ENCODE measurements around the gene FAM13C. TPM values are rescaled to one million over a fixed set of nuclear protein-coding genes. Genes with fewer than 3 reads are reported as not detected.

Gene FAM13C
- total RNA-seq, 1 donor from 2014 or later, result 5.1 TPM

DNA sequence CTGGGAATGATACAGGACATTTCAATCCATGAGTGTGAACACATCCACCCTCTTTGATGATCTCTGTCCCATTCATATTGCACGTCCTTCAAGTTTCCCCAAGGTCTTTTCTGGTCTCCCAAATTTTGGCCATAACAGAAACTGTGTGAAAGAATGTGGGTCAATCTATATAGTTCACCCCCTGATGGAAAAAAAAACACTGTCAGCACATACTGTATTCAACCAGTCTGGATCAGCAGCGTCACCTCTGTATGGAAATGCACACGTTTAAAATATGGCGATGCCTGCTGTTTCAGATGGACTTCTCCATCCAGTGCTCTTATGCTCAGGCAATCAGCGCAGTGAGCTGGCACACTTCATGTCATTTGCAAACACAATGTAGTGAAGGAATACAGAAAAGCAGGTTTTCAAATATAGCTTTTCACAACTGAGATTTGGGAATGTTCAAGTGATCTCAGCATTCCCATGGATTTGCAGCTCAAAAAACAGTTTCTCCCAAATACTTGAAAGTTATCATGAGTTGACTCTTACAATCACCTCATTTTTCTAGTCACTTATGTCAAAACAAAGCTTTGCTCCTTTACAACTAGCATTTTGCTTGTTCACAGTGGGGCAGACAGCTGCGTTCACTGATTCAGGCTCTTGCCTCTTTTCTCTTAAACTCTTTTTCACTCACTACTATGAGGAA is 61.1 kb downstream of the FAM13C start:
- Mint-ChIP-seq H3K36me3 (ENCODE audit: low read depth) (peaks cover 4% of the 10 kb centered on the region), H3K4me3 (ENCODE audit: unreplicated experiment) (no peak overlapping the region), H3K4me1 (ENCODE audit: low read depth) (no peaks in the 10 kb centered on the region), H3K9me3 (ENCODE audit: low read depth) (no peaks in the 10 kb centered on the region), H3K27ac (ENCODE audit: unreplicated experiment) (no peak overlapping the region), H3K27me3 (ENCODE audit: low read depth) (no peaks in the 10 kb centered on the region)
- TF ChIP-seq, protein P1, sequence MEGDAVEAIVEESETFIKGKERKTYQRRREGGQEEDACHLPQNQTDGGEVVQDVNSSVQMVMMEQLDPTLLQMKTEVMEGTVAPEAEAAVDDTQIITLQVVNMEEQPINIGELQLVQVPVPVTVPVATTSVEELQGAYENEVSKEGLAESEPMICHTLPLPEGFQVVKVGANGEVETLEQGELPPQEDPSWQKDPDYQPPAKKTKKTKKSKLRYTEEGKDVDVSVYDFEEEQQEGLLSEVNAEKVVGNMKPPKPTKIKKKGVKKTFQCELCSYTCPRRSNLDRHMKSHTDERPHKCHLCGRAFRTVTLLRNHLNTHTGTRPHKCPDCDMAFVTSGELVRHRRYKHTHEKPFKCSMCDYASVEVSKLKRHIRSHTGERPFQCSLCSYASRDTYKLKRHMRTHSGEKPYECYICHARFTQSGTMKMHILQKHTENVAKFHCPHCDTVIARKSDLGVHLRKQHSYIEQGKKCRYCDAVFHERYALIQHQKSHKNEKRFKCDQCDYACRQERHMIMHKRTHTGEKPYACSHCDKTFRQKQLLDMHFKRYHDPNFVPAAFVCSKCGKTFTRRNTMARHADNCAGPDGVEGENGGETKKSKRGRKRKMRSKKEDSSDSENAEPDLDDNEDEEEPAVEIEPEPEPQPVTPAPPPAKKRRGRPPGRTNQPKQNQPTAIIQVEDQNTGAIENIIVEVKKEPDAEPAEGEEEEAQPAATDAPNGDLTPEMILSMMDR (IDR thresholded peaks at IDR 0.05), result no peak
- no peak for DNase-seq (ENCODE audit: low spot score)

DNA sequence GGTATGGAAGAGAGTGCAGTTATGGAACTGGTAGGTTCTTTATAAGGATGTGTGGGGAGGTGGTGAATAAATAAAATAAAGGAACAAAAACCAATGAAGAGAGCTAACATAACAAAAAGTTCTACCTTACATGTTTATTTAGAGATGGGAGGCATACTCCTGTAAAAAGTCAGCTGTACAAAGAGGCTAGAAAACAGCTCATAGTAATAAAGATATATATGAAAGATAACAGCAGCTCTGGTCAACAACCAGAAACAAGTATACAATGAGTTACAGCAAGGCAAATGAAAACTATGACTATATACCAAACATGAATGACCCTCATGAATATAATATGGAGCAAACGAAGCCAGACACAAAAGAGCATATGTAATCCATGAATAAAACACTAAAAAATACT is 62.0 kb downstream of the FAM13C start:
- Mint-ChIP-seq H3K27ac (ENCODE audit: unreplicated experiment) (no peak overlapping the region), H3K36me3 (ENCODE audit: low read depth) (peaks cover 4% of the 10 kb centered on the region), H3K27me3 (ENCODE audit: low read depth) (no peaks in the 10 kb centered on the region), H3K4me3 (ENCODE audit: unreplicated experiment) (no peak overlapping the region), H3K4me1 (ENCODE audit: low read depth) (no peaks in the 10 kb centered on the region), H3K9me3 (ENCODE audit: low read depth) (no peaks in the 10 kb centered on the region)
- TF ChIP-seq, protein P1 (IDR thresholded peaks at IDR 0.05), result no peak
- DNase-seq (ENCODE audit: low spot score), result no peak

DNA sequence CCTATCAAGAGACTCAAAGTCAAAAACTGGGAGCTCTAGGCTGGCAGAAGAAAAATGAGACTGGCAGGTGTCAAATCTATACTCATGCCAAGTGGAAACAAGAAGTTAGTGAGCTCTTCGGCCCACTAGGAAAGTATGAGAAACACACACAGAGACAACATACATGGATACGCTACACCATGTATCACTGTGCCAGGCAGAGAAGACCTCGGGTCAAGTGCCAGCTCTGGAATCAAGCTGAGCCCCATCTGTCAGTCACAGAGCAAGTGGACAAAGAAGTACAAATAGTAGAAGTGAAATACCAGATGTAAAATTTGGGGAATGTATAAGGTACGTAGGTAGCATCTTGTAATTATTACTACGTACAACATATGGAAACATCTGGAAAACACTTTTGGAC is 62.4 kb downstream of the FAM13C start:
- Mint-ChIP-seq H3K9me3 (ENCODE audit: low read depth) (no peaks in the 10 kb centered on the region), H3K4me3 (ENCODE audit: unreplicated experiment) (no peak overlapping the region), H3K27ac (ENCODE audit: unreplicated experiment) (no peak overlapping the region), H3K27me3 (ENCODE audit: low read depth) (no peaks in the 10 kb centered on the region), H3K36me3 (ENCODE audit: low read depth) (peaks cover 4% of the 10 kb centered on the region), H3K4me1 (ENCODE audit: low read depth) (no peaks in the 10 kb centered on the region)
- TF ChIP-seq, protein P1 (IDR thresholded peaks at IDR 0.05), result no peak
- DNase-seq (ENCODE audit: low spot score), result no peak

DNA sequence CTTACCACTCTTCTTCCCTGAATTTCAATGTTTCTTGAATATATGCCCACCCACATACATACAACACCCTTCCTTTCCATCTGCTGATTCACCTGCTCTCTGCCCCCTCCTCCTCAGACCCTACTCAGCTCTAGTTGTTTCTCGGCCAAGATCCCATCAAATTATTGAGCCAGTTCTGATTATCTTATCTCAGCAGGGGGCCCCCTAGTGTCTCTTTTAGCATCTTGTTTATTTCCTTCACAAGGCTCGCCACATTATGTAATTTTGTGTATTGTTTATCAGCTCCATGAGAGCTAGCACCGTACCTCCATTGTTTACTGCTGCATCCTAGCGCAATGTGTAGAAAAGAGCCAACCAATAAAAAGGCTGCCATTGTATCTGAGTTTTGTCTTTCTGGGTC is 71.9 kb downstream of the FAM13C start:
- no peaks in the 10 kb centered on the region for H3K9me3 Mint-ChIP-seq (ENCODE audit: low read depth)
- no peaks in the 10 kb centered on the region for H3K4me1 Mint-ChIP-seq (ENCODE audit: low read depth)
- DNase-seq (ENCODE audit: low spot score), result no peak
- no peak overlapping the region for H3K4me3 Mint-ChIP-seq (ENCODE audit: unreplicated experiment)
- TF ChIP-seq, protein P1 (IDR thresholded peaks at IDR 0.05), result peak; percentile 15
- H3K27ac Mint-ChIP-seq (ENCODE audit: unreplicated experiment), result no peak overlapping the region
- peaks cover 5% of the 10 kb centered on the region for H3K27me3 Mint-ChIP-seq (ENCODE audit: low read depth)
- no peaks in the 10 kb centered on the region for H3K36me3 Mint-ChIP-seq (ENCODE audit: low read depth)

DNA sequence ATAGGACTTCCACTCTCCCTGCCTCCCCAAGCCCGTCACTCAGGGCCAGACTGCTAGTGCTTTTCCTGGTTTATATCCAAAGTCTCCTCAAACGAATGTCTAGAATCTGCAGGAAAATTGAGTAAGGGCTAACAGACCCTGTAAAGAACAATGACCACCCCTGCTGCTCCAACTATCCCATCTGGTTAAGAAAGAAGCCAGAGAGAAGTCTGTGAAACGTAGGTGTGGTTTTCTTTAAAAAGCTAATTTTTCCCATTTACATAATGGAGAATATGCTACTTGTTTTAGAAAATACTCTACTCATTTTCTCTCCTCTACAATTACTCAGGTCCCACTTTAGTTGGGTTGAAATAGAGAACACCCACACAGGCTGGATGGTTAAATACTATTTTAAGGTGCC is 72.5 kb downstream of the FAM13C start:
- TF ChIP-seq, protein P1 (IDR thresholded peaks at IDR 0.05), result no peak
- no peaks in the 10 kb centered on the region for H3K4me1 Mint-ChIP-seq (ENCODE audit: low read depth)
- H3K27me3 Mint-ChIP-seq (ENCODE audit: low read depth), result peaks cover 5% of the 10 kb centered on the region
- DNase-seq (ENCODE audit: low spot score), result no peak
- H3K36me3 Mint-ChIP-seq (ENCODE audit: low read depth), result no peaks in the 10 kb centered on the region
- no peak overlapping the region for H3K27ac Mint-ChIP-seq (ENCODE audit: unreplicated experiment)
- no peaks in the 10 kb centered on the region for H3K9me3 Mint-ChIP-seq (ENCODE audit: low read depth)
- H3K4me3 Mint-ChIP-seq (ENCODE audit: unreplicated experiment), result no peak overlapping the region
